HG02571 (cell line): ENCODE results near the gene CPED1.
"Not testable (repeated sequence)": the region's sequence is repeated elsewhere in the genome, so short reads cannot be mapped to it uniquely, and the experiment has no call there.

Source experiments
- ATAC-seq: cut with Tn5 transposase; IDR thresholded peaks from one replicate; pipeline ENCODE4 v1.9.1; 2021; ENCODE audit warnings: mild to moderate bottlenecking, moderate library complexity; ENCODE audit not compliant: unreplicated experiment

The CPED1 gene

DNA sequence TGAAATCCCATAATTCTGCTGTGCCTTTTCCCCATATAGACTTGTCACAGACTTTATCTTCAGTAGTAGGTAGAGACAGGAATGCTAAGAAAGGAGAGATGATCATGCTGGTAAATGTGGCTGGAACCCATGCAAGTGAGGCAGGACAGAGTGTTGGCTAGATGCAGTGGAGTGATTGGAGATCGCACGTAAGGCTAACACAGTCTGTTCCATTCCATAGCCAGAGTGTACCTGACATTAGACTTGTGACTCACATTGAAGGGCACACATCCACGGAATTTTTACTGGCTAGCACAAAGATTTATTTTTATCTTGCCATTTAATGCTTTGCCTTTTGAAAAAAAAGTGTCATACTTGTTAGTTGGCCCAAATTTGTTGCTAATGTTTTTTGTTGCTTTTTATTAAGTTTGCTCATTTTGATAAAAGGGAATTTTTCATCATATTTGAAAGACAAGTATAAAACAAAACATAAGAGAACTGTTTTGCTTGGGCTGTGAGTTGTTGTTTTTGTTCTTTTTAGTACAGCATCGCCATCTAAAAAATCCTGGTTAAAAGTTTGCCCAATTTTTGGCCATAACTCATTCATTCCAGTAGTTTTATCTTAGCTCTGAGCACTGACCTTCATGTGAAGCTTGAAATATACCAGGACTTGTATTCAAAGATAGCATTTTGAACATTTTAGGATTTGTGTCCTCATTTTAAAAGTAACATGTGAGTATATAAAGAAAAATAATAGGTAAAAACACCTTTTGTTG, 81.0 kb downstream of the CPED1 start:
- no peak for ATAC-seq

- no peak for ATAC-seq
Measured at GRCh38 chr7:121071132-121071531, 82.6 kb downstream of the CPED1 start.

GRCh38 chr7:121071662-121072061, 83.2 kb downstream of the CPED1 start:
- no peak for ATAC-seq

GRCh38 chr7:121072826-121073225, 84.3 kb downstream of the CPED1 start:
- ATAC-seq: no peak

- no peak for ATAC-seq
Measured at GRCh38 chr7:121073463-121074099, 85.1 kb downstream of the CPED1 start.

GRCh38 chr7:121075424-121075841, 86.9 kb downstream of the CPED1 start:
- not testable (repeated sequence) for ATAC-seq

GRCh38 chr7:121075952-121076349, 87.4 kb downstream of the CPED1 start:
- no peak for ATAC-seq

DNA sequence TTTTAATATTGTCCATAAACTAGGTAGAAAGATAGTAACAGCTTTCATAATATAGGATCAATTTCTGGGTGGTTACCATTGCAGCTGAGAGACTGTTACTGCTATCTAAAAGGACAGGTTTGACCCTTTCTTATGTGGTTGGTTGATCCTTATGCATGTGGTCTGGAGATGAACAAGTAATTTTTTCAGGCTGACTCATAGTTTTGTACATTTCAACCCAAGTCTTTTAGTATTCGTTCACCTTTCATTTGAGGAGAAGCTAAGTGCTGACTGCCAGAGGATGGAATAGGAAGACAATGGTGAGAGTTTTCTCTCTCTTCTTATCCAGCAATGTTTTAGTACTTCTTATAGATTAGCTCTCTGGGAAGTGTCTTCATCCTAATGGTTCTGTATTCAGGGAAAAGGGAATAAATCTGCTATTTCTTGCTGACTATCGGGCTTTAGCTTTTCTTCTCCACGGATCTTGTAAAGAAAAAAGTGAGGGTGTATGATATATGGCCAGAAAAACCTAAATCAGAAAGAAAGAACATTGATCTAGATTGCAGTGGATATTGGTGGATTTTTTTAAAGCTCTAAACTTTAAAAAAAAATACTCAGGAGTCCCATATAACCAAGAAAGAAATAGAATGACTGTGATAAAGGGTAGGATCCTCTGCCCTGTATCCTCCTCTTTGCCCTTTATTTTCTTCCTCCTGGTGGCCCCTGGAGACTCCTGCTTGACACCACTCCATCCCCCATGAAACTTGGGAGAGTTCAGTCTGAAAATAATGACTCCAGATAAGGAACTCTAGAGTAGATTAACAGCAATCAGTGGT, 88.0 kb downstream of the CPED1 start:
- no peak for ATAC-seq

DNA sequence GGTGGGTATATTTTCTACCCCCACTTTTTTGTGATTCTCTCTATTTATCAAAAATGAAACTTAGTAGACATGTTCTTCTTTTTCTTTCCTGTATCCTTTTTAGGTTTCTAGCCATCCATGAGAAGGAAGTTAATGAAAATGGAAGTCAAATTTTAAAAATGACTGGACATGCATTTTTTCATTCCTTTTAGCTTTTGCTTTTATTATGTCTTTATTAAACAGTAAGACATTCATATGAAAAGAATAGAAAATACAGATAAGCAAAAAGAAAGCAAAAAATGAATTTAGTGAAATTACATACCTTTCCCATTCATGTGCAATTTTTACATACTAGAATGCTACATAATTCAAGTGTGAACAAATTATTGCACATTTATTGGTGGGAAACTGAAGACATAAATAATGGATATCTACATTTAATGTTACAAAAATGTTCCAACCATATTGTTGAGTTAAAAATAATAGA, 88.7 kb downstream of the CPED1 start:
- ATAC-seq: no peak

GRCh38 chr7:121078701-121079227, 90.3 kb downstream of the CPED1 start:
- no peak for ATAC-seq

- no peak for ATAC-seq
Measured at GRCh38 chr7:121079425-121080169, 91.1 kb downstream of the CPED1 start.

- no peak for ATAC-seq
Measured at GRCh38 chr7:121080257-121080912, 91.9 kb downstream of the CPED1 start.

DNA sequence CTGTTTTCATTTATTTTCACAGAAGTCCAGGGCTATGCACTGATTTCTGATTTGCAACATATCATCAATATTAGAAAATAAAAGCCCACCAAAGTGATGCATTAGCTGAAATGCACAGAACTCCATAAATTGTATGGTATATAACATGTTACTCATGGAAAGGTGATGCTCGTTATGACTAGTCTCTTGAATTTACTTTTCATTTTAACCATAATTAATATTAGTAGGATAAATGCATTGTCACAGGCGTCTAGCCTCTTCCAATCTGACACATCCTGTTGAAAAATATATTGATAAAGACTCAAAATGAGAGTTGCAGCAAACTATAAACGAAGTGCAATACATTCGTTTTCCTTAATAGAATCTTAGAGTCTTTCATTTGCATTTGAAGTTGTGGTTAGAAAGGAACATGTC, 92.4 kb downstream of the CPED1 start:
- no peak for ATAC-seq

DNA sequence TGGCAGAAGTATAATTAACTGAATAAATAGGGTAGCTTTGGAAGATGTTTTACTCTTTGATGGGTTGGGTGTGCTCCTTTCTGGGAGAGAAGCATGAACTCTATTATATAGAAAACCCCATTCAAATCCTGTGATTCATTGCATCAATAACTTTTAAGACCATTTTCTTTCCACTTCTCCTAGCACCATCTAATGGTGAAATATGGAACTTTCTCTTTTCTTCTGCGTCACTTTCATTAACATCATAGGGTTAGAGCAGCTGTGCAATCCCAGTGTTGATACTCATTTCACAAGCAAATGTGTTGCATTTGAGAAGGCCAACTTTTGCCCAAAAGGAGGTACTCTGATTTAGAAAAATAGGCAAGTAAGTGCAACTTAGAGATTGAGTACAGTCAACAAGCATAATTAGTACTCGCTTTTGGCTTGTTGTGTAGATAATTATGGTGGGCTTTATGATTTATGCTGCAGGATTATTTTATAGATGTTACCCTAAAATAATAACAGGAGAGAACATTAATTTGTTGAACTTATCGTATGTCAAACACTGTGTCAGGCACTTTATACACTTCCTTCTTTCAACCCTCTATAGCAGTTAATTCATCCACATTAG, 92.9 kb downstream of the CPED1 start:
- ATAC-seq: peak; percentile 58

- ATAC-seq: no peak
Measured at GRCh38 chr7:121082400-121083101, 94.0 kb downstream of the CPED1 start.

- ATAC-seq: no peak
Measured at GRCh38 chr7:121083138-121083789, 94.8 kb downstream of the CPED1 start.

GRCh38 chr7:121083790-121084251, 95.3 kb downstream of the CPED1 start:
- no peak for ATAC-seq

GRCh38 chr7:121084256-121084655, 95.7 kb downstream of the CPED1 start:
- no peak for ATAC-seq
